Retinal pigment epithelial cell (primary cell): ENCODE measurements around the gene ROM1.
"Not testable (repeated sequence)": the region's sequence is repeated elsewhere in the genome, so short reads cannot be mapped to it uniquely, and the experiment has no call there.

ENCODE experiments used
- DNase-seq: peaks from one replicate; pipeline ENCODE4 v3.0.0-alpha.2; 2010; ENCODE audit warnings: low read depth
- H3K4me3 ChIP-seq: 2 replicates; pipeline ENCODE4 v1.5.1; 2011; ENCODE audit warnings: mild to moderate bottlenecking, low read length, control low read depth, moderate library complexity
- CTCF ChIP-seq: conservative IDR thresholded peaks from 2 replicates; pipeline ENCODE4 v1.5.1; 2011; ENCODE audit warnings: low read depth, low read length, control low read depth, inconsistent platforms

ROM1 gene, protein sequence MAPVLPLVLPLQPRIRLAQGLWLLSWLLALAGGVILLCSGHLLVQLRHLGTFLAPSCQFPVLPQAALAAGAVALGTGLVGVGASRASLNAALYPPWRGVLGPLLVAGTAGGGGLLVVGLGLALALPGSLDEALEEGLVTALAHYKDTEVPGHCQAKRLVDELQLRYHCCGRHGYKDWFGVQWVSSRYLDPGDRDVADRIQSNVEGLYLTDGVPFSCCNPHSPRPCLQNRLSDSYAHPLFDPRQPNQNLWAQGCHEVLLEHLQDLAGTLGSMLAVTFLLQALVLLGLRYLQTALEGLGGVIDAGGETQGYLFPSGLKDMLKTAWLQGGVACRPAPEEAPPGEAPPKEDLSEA

DNA sequence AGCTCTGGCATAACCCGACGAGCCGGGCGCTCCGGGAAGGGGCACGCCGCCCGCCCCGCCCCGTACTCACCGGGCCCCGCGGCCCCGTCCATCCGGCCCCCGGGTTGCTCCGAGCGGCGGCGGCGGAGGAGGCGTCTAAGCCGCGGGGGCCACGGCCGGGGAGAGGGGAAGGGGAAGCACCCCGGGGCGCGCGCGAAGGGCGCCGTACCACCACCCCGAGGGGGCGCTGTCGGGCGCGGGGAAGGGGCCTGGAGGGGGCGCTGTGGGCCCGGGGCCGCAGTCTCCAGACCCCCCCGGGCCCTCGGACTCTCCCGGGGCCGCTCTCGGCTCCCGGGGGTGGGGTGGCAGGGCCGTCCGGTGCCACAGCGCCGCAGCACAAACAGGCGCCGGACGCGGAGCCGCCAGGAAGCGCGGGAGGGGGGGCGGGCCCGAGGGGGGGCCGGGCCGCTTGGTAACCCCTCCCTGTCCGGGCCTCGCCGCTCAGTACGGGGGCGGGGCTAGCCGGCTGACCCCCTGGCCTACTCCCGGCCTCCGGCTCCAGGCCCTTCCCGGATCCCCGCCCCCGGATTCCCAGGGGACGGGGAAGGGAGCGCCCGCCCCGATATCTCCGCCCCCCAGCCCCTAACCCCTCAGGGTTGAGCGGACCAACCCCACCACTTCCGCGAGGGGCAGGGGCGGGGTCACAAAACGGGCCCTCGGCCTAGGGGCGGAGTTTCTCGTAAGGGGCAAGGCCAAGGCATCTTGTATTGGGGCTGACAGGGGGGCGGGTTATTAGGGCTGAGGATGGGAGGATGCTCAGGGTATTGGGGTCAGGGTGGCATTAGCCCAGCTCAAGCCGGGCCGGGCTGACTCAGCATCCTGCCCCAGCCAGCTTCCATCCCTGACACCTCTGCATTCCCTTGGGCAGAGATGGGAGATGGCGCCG lies at the start of gene ROM1, which contains the start of gene EML3:
Gene ROM1 (plus strand): TSS at position 892 of the 925 bp plus-strand sequence. CDS start 25 bp downstream, at position 917.
Gene EML3 (minus strand): TSS at position 410 of the 925 bp plus-strand sequence. CDS start 318 bp downstream, at position 92.
- H3K4me3 ChIP-seq: peak within 1 kb of the TSS; percentile 76
- peak; percentile 80 for TF ChIP-seq CTCF
- DNase-seq: no peak

DNA sequence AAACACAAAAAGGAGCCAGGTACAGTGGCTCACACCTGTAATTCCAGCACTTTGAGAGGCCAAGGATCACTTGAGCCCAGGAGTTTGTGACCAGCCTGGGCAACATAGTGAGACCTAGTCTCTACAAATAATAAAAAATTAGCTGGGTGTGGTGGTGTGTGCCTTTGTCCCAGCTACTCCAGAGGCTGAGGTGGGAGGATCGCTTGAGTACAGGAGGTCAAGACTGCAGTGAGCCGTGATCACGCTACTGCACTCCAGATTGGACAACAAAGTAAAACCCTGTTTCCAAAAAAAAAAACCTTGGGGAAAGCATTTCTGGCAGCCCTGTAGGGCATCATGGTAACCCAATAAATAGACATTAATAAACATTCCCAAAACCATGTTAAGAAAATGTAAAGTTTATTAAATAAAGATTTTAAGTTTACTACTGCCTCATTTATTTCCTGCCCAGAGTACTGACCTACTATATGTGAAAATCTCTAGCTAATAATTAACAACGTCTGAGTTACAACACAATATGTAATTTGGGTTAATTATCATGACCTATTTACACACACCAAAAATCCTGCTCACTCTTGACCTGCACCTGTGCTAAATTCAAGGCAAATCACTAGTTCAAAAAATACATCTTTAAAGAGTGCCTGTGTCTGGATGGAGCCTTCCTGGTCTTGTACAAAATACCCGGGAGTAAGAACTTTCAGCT lies 47.8 kb upstream of the ROM1 start:
- TF ChIP-seq CTCF: no peak
- H3K4me3 ChIP-seq: no peak overlapping the region
- DNase-seq: no peak

- no peak overlapping the region for H3K4me3 ChIP-seq
- DNase-seq: no peak
- TF ChIP-seq CTCF: no peak
These were observed 46.8 kb upstream of the ROM1 start for GRCh38 chr11:62566247-62566646.

GRCh38 chr11:62567018-62567633 lies 45.9 kb upstream of the ROM1 start:
- TF ChIP-seq CTCF: no peak
- H3K4me3 ChIP-seq: no peak overlapping the region
- no peak for DNase-seq

GRCh38 chr11:62569611-62570010 lies 43.4 kb upstream of the ROM1 start:
- H3K4me3 ChIP-seq: no peak overlapping the region
- no peak for DNase-seq
- no peak for TF ChIP-seq CTCF

DNA sequence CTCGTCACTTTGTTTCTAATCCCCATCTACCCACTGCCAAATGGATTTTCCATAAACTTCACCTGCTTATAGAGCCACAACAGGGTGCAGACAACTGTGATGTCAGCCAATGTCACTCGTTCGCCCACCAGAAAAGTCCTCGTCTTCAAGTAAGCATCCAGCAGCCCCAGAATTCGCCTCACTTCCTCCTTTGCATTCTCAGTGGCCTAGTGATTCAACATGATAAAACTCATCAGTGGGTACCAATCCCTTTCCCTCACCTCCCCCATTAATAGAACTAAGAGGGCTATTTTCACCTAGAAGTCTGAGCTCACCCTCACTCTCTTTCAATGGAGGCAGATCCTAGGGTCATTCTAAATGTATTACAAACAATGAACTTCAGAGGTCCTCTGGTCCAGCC lies 42.2 kb upstream of the ROM1 start:
- DNase-seq, H3K4me3 ChIP-seq: not testable (repeated sequence)

DNA sequence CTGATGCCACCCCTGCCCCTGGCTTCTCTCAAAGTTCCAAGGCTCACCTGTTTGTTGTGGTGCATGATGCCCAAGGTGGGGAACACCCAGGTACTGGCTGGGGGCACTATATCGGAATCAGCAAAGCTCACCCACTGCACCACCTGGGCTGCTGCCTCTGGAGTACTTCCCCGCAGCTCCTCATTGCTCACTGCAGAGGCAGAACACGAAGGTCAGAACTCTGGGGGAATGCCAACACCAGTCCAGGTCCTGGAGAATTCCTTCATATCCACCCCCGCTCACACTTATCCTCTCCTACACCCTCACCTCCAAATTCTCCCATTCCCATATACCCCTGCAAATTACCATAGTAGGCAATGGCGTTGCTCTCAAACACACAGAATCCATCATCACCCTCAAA lies 41.6 kb upstream of the ROM1 start:
- H3K4me3 ChIP-seq: peak overlapping the region; percentile 7
- not testable (repeated sequence) for DNase-seq
